A673 (cell line): ENCODE results near the gene RERE. TPM values are rescaled to one million over a fixed set of nuclear protein-coding genes. Genes with fewer than 3 reads are reported as not detected.

Experiments used
- BruUV-seq: library from RNA; stranded (reverse); fragments of 400-500 nt; replicated peaks from 2 replicates; lab custom pipeline; 2021; lab: Mats Ljungman, UMichigan
- CTCF ChIA-PET: fragments of 300-600 bp; sonication (Branson Sonifier 250); formaldehyde crosslinking; loops from one replicate; lab custom pipeline; 2022; ENCODE audit warnings: antibody characterized with exemption; lab: Charles Lee
- POLR2A ChIA-PET: fragments of 300-600 bp; sonication (Branson Sonifier 250); formaldehyde crosslinking; loops from one replicate; lab custom pipeline; 2022; ENCODE audit warnings: antibody characterized with exemption; ENCODE audit not compliant: low non-redundant PET; lab: Charles Lee
- DNase-seq: peaks from one replicate; pipeline ENCODE4 v3.0.0-alpha.2; 2015; ENCODE audit warnings: low spot score
- H3K27ac ChIP-seq: fragments of 200-600 bp; sonication (generic); 2 replicates; pipeline ENCODE4 v1.5.1; 2016; ENCODE audit warnings: mixed run types, low read depth, mild to moderate bottlenecking, mixed read lengths, antibody characterized with exemption, low read length; ENCODE audit not compliant: poor library complexity, severe bottlenecking
- H3K27me3 ChIP-seq: fragments of 200-600 bp; sonication (generic); replicated peaks from 2 replicates; pipeline ENCODE4 v1.6.1; 2017; ENCODE audit warnings: mixed run types, low read depth, mild to moderate bottlenecking, mixed read lengths, antibody characterized with exemption, low read length; ENCODE audit not compliant: insufficient read depth, poor library complexity
- H3K36me3 ChIP-seq: fragments of 200-600 bp; sonication (generic); 2 replicates; pipeline ENCODE4 v1.6.1; 2016; ENCODE audit warnings: mixed run types, mild to moderate bottlenecking, mixed read lengths, antibody characterized with exemption, low read length; ENCODE audit not compliant: insufficient read depth, poor library complexity, severe bottlenecking
- H3K4me1 ChIP-seq: fragments of 200-600 bp; sonication (generic); 2 replicates; pipeline ENCODE4 v1.6.1; 2017; ENCODE audit warnings: mixed run types, mild to moderate bottlenecking, mixed read lengths, antibody characterized with exemption, low read length; ENCODE audit not compliant: insufficient read depth, poor library complexity, severe bottlenecking
- H3K4me3 ChIP-seq: fragments of 200-600 bp; sonication (generic); 2 replicates; pipeline ENCODE4 v1.5.1; 2016; ENCODE audit warnings: low read depth, mixed run types, mild to moderate bottlenecking, mixed read lengths, low read length; ENCODE audit not compliant: poor library complexity, severe bottlenecking
- H3K9me3 ChIP-seq: fragments of 200-600 bp; sonication (generic); 2 replicates; pipeline ENCODE4 v1.6.1; 2016; ENCODE audit warnings: mixed run types, low read depth, mild to moderate bottlenecking, mixed read lengths, antibody characterized with exemption, low read length; ENCODE audit not compliant: poor library complexity, severe bottlenecking
- EZH2 ChIP-seq: fragments of 200-600 bp; sonication (generic); IDR thresholded peaks from 2 replicates; pipeline ENCODE4 v1.6.1; 2017; ENCODE audit warnings: borderline replicate concordance, low read depth, mild to moderate bottlenecking, mixed read lengths, antibody characterized with exemption, low read length; ENCODE audit not compliant: poor library complexity, severe bottlenecking
- intact Hi-C: fragments of 100-400 bp; cut with micrococcal nuclease; formaldehyde crosslinking; loops from one replicate; pipeline ENCODE4 v1.10.0; 2022; ENCODE audit not compliant: unreplicated experiment
- total RNA-seq: library from RNA; stranded (reverse); gene quantifications from 2 replicates; pipeline ENCODE4 v1.2.3, GENCODE V29; 2021
- TF ChIP-seq, protein P1 (sequence below): fragments of 300-800, 200-600 bp; sonication (generic); conservative IDR thresholded peaks from 2 replicates; pipeline ENCODE4 v1.5.1; 2017; ENCODE audit warnings: low read depth, mild to moderate bottlenecking, antibody characterized with exemption, low read length, moderate library complexity, mixed read lengths

RERE gene
- total RNA-seq, 1 experiment from 2014 or later = 188 TPM

DNA sequence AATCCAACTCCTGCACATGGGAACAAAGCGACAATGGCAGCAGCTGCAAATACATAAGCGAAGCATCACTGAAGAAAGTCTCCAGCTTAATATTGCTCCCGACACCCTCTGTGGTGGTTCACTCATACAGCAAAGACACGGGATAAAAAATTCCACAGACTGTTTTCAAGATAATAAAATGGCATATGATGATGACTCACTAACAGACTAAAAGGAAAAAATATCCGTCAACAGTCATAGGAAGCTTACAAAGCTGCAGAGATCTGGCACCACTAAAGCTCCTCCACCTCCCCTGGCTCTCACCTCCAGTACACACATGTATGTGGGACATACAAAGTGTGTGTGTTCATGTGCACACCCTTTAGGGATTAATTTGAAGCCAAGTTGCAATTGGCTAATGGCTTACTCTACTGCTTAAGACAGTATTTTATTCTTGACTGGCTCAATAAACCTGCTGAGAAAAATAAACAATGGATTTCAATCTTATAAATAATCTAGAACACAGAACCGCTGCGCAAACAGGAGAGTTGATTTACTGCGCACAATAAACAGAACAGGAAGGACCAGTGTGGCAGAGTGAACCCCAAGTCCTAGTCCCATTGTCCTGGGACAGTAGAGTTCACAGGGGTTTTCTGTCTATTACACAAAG is 405.1 kb downstream of the RERE start:
- Histone ChIP-seq H3K9me3 (no peaks in the 10 kb centered on the region), H3K4me1 (peaks cover 88% of the 10 kb centered on the region), H3K36me3 (no peaks in the 10 kb centered on the region), H3K27ac (peak overlapping the region; percentile 27), H3K4me3 (no peak overlapping the region), H3K27me3 (no peaks in the 10 kb centered on the region)
- TF ChIP-seq, protein P1, sequence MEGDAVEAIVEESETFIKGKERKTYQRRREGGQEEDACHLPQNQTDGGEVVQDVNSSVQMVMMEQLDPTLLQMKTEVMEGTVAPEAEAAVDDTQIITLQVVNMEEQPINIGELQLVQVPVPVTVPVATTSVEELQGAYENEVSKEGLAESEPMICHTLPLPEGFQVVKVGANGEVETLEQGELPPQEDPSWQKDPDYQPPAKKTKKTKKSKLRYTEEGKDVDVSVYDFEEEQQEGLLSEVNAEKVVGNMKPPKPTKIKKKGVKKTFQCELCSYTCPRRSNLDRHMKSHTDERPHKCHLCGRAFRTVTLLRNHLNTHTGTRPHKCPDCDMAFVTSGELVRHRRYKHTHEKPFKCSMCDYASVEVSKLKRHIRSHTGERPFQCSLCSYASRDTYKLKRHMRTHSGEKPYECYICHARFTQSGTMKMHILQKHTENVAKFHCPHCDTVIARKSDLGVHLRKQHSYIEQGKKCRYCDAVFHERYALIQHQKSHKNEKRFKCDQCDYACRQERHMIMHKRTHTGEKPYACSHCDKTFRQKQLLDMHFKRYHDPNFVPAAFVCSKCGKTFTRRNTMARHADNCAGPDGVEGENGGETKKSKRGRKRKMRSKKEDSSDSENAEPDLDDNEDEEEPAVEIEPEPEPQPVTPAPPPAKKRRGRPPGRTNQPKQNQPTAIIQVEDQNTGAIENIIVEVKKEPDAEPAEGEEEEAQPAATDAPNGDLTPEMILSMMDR = no peak
- no TSS peak for BruUV-seq
- CTCF ChIA-PET = no interaction called here
- POLR2A ChIA-PET = no interaction called here
- peak; percentile 61 for DNase-seq
- intact Hi-C loops = no loop called here

DNA sequence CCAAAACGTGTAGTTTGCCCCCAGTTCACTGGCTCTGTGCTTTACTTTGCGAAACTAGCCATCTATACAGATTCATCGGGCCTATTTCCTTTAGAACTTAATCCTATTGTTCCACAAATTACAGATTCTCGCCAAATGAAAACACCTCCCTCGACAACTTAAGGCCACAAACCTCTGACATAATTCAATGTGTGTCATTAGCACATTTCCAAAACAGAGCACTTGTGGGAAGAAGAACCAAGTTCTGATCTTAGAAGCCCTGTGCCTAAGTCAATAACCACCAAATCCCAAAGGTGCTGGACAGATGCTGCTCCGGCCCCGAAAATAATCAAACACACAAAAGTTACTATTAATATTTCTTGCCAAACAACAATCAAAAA is 405.6 kb downstream of the RERE start:
- BruUV-seq = TSS peak; percentile 10
- no peaks in the 10 kb centered on the region for H3K27me3 ChIP-seq
- no peaks in the 10 kb centered on the region for H3K9me3 ChIP-seq
- intact Hi-C loops = no loop called here
- peak; percentile 77 for DNase-seq
- ChIA-PET POLR2A (no interaction called here), CTCF (interaction anchor here (0.7 kb wide), 1 partner anchor 72 kb away, joined by 6 read pairs; no protein-coding TSS in a partner anchor)
- H3K4me1 ChIP-seq = peaks cover 88% of the 10 kb centered on the region
- H3K4me3 ChIP-seq = no peak overlapping the region
- H3K36me3 ChIP-seq = peaks cover 5% of the 10 kb centered on the region
- H3K27ac ChIP-seq = peak overlapping the region; percentile 27
- TF ChIP-seq, protein P1 = no peak
- TF ChIP-seq EZH2 = no peak

DNA sequence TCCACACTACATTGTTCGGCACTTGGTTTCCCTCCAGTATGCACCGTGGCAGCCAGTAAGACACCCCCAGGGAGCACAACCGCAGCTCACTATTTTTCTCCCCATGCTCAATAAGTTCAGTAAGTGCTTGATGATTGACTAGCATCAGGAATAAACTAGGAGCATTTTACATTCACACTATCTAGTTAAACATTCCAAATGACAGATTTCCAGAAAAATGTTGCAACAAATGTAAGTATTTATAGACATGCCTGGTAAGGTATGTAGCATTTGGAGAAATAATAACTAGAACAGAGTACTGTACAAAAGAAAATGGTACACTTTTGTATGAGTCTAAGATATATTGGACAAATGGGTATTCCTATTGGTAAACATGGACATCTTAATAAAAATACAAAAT is 406.6 kb downstream of the RERE start:
- ChIA-PET CTCF (no interaction called here), POLR2A (no interaction called here)
- Histone ChIP-seq H3K27ac (peak overlapping the region; percentile 90), H3K27me3 (no peaks in the 10 kb centered on the region), H3K36me3 (peaks cover 15% of the 10 kb centered on the region), H3K9me3 (no peaks in the 10 kb centered on the region), H3K4me1 (peaks cover 89% of the 10 kb centered on the region), H3K4me3 (no peak overlapping the region)
- BruUV-seq = no TSS peak
- intact Hi-C loops = no loop called here
- DNase-seq = no peak
- no peak for TF ChIP-seq EZH2
- TF ChIP-seq, protein P1 = no peak
